ENCODE results near the gene PDE4DIP. TPM values are rescaled to one million over a fixed set of nuclear protein-coding genes. Genes with fewer than 3 reads are reported as not detected.
"Not testable (repeated sequence)": the region's sequence is repeated elsewhere in the genome, so short reads cannot be mapped to it uniquely, and the experiment has no call there.

PDE4DIP gene
- total and polyA plus RNA-seq, 2 experiments from 2014 or later: 16.5 to 35.2 TPM

DNA sequence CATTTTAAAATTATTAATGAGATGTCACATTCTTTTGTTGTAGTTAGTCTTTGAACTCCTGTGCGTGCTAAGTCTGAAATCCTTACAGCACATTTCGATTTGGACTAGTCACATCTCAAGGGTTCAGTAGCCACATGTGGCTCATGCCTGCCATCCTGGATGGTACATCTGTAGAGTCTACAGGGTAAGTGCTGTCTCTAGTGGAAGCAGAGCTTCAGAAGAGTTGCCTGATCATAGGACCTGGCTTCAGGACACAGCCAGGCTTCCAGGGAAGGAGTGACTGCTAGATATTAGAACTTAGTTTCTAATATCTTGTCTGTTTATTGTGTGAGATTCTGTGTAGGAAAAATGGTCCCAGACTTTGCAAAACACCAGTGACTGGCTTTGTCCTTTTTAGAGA, 72.0 kb downstream of the PDE4DIP start:
- not testable (repeated sequence) for H3K27ac ChIP-seq (ENCODE audit: low read depth); H3K36me3 ChIP-seq (ENCODE audit: insufficient read depth); H2AFZ ChIP-seq; H3K27ac Mint-ChIP-seq; H3K9me2 ChIP-seq (ENCODE audit: insufficient read depth); H3K9me3 Mint-ChIP-seq; H3K36me3 Mint-ChIP-seq (ENCODE audit: low read depth); H3K27me3 ChIP-seq (ENCODE audit: insufficient read depth); DNase-seq (ENCODE audit: low spot score); H4K20me1 ChIP-seq (replicated peaks; ENCODE audit: insufficient read depth); ATAC-seq; H3K79me2 ChIP-seq (replicated peaks; ENCODE audit: insufficient read depth); H3K4me3 ChIP-seq; H3K4me1 ChIP-seq (ENCODE audit: insufficient read depth); H3K4me2 ChIP-seq; H3K27me3 Mint-ChIP-seq (ENCODE audit: insufficient read depth, low read depth, poor library complexity); H3F3A ChIP-seq (replicated peaks; ENCODE audit: low read depth); H3K4me3 Mint-ChIP-seq
- H3K4me1 Mint-ChIP-seq: peaks cover 10% of the 10 kb centered on the region

- not testable (repeated sequence) for H3K4me1 ChIP-seq (ENCODE audit: insufficient read depth); H3K4me3 ChIP-seq; DNase-seq (ENCODE audit: low spot score); H3K4me2 ChIP-seq; H3K27me3 Mint-ChIP-seq (ENCODE audit: insufficient read depth, low read depth, poor library complexity); H3K36me3 Mint-ChIP-seq (ENCODE audit: low read depth); H3K79me2 ChIP-seq (replicated peaks; ENCODE audit: insufficient read depth); H3K27ac ChIP-seq (ENCODE audit: low read depth); H3K27ac Mint-ChIP-seq; H3K4me3 Mint-ChIP-seq; H3K9me3 Mint-ChIP-seq; H3K9me2 ChIP-seq (ENCODE audit: insufficient read depth); H3K36me3 ChIP-seq (ENCODE audit: insufficient read depth); H2AFZ ChIP-seq; H4K20me1 ChIP-seq (replicated peaks; ENCODE audit: insufficient read depth); H3F3A ChIP-seq (replicated peaks; ENCODE audit: low read depth); H3K27me3 ChIP-seq (ENCODE audit: insufficient read depth)
- H3K4me1 Mint-ChIP-seq: peaks cover 10% of the 10 kb centered on the region
- peak; percentile 81 for ATAC-seq
Observed at GRCh38 chr1:148916695-148917348, 72.6 kb downstream of the PDE4DIP start.

GRCh38 chr1:148918836-148919447, 74.7 kb downstream of the PDE4DIP start:
- H3K9me3 Mint-ChIP-seq; H4K20me1 ChIP-seq (replicated peaks; ENCODE audit: insufficient read depth); H3K27ac Mint-ChIP-seq; H3K36me3 ChIP-seq (ENCODE audit: insufficient read depth); H3K36me3 Mint-ChIP-seq (ENCODE audit: low read depth); H3K27me3 Mint-ChIP-seq (ENCODE audit: insufficient read depth, low read depth, poor library complexity); ATAC-seq; H2AFZ ChIP-seq; H3K9me2 ChIP-seq (ENCODE audit: insufficient read depth); H3K4me1 ChIP-seq (ENCODE audit: insufficient read depth); H3K27ac ChIP-seq (ENCODE audit: low read depth); DNase-seq (ENCODE audit: low spot score); H3K79me2 ChIP-seq (replicated peaks; ENCODE audit: insufficient read depth); H3F3A ChIP-seq (replicated peaks; ENCODE audit: low read depth); H3K27me3 ChIP-seq (ENCODE audit: insufficient read depth): not testable (repeated sequence)
- Mint-ChIP-seq H3K4me3 (peak overlapping the region; percentile 47; the same call in 2 of the 3 replicates), H3K4me1 (peaks cover 10% of the 10 kb centered on the region)
- Histone ChIP-seq H3K4me2 (peak overlapping the region; percentile 64), H3K4me3 (peak overlapping the region; percentile 23; the same call in 1 of the 2 replicates)

DNA sequence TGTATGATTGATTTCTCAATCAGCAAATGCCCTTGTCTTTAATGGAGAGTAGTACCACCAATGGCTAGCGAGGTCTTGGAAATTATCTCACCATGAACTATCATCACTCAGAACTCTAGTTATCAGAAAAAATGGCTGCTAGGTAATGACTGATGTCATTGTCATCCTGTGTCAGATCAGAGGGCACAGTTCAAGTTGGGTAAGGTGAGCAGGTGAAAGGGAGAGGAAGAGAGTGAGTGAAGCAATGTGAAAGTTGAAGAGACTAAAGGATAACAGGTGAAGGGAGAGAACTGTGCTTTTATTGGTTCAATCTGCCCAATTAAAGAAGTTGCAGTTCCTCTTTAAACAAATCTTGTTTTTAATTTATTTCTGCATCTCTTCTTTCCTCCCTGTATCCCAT, 76.8 kb downstream of the PDE4DIP start:
- not testable (repeated sequence) for H3K79me2 ChIP-seq (replicated peaks; ENCODE audit: insufficient read depth); H3K4me3 Mint-ChIP-seq; H3K4me2 ChIP-seq; H3K9me3 Mint-ChIP-seq; H3K27me3 Mint-ChIP-seq (ENCODE audit: insufficient read depth, low read depth, poor library complexity); H3K36me3 ChIP-seq (ENCODE audit: insufficient read depth); H3K4me3 ChIP-seq; DNase-seq (ENCODE audit: low spot score); H3K27ac ChIP-seq (ENCODE audit: low read depth); H3K27me3 ChIP-seq (ENCODE audit: insufficient read depth); H3F3A ChIP-seq (replicated peaks; ENCODE audit: low read depth); H3K9me2 ChIP-seq (ENCODE audit: insufficient read depth); H3K4me1 ChIP-seq (ENCODE audit: insufficient read depth); H3K27ac Mint-ChIP-seq; H2AFZ ChIP-seq; ATAC-seq; H4K20me1 ChIP-seq (replicated peaks; ENCODE audit: insufficient read depth); H3K36me3 Mint-ChIP-seq (ENCODE audit: low read depth)
- H3K4me1 Mint-ChIP-seq: peaks cover 10% of the 10 kb centered on the region

DNA sequence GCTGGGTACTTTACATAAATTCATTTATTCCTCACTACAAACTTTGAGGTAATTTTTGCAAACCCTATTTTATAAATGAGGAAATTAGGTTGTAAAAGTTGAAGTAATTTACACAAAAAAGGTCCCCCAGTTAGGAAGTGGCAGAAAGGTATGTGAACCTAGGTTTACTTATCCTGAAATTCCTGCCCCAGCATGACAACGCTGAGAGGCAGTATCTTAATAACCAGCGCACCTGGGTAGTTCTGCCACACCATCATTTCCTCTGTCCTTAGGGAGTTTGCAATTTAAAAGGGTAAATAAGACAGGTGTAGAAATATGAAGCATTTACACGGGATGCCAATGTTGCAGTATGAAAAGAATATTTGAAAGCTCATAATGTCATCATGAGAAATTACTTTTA, 79.6 kb downstream of the PDE4DIP start:
- ATAC-seq: peak; percentile 84
- H3K9me3 Mint-ChIP-seq: not testable (repeated sequence)

DNA sequence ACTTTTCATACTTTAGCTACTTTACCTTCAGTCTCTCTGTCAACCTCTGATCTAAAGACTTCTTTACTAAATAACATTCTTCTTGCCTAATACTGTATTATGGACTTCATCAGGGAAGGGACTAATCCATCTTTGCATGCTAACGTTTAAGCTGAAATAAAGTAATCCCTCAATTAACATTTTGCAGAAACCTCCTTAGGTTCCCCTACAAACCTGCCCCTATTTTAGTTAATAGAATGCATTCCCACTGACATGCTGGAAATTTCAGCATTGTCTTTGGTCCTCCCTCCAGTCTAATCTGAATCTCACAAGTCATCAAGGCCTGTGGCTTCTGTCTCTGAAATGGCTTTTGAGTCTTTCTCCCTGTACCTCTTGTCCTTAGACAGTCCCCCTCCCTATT, 83.4 kb downstream of the PDE4DIP start:
- not testable (repeated sequence) for H3K27me3 ChIP-seq (ENCODE audit: insufficient read depth); H3K36me3 Mint-ChIP-seq (ENCODE audit: low read depth); H2AFZ ChIP-seq; H4K20me1 ChIP-seq (replicated peaks; ENCODE audit: insufficient read depth); H3K4me1 Mint-ChIP-seq; H3K27ac Mint-ChIP-seq; H3K36me3 ChIP-seq (ENCODE audit: insufficient read depth); H3K4me3 Mint-ChIP-seq; H3K79me2 ChIP-seq (replicated peaks; ENCODE audit: insufficient read depth); H3K27ac ChIP-seq (ENCODE audit: low read depth); H3K9me2 ChIP-seq (ENCODE audit: insufficient read depth); H3K9me3 Mint-ChIP-seq; DNase-seq (ENCODE audit: low spot score); H3K27me3 Mint-ChIP-seq (ENCODE audit: insufficient read depth, low read depth, poor library complexity); H3K4me2 ChIP-seq; ATAC-seq; H3K4me3 ChIP-seq; H3K4me1 ChIP-seq (ENCODE audit: insufficient read depth); H3F3A ChIP-seq (replicated peaks; ENCODE audit: low read depth)

More for the DNA sequence above, 79.6 kb downstream of the PDE4DIP start:
- not testable (repeated sequence) for H3K4me3 Mint-ChIP-seq; H3K36me3 ChIP-seq (ENCODE audit: insufficient read depth); H2AFZ ChIP-seq; DNase-seq (ENCODE audit: low spot score); H3F3A ChIP-seq (replicated peaks; ENCODE audit: low read depth); H3K27me3 Mint-ChIP-seq (ENCODE audit: insufficient read depth, low read depth, poor library complexity); H3K9me2 ChIP-seq (ENCODE audit: insufficient read depth); H3K4me2 ChIP-seq; H3K27me3 ChIP-seq (ENCODE audit: insufficient read depth); H3K79me2 ChIP-seq (replicated peaks; ENCODE audit: insufficient read depth); H3K4me1 Mint-ChIP-seq; H3K4me3 ChIP-seq; H3K36me3 Mint-ChIP-seq (ENCODE audit: low read depth); H3K27ac Mint-ChIP-seq; H4K20me1 ChIP-seq (replicated peaks; ENCODE audit: insufficient read depth); H3K4me1 ChIP-seq (ENCODE audit: insufficient read depth)
- H3K27ac ChIP-seq (ENCODE audit: low read depth): peak overlapping the region; percentile 63; the same call in 1 of the 2 replicates
